HFF-Myc (cell line): ENCODE results near the gene AMPH.

Source experiments
- DNase-seq: peaks from one replicate; pipeline ENCODE4 v3.0.0-alpha.2; 2011; ENCODE audit warnings: low read depth; ENCODE audit errors: extremely low read depth
- H3K4me3 ChIP-seq: replicated peaks from 2 replicates; pipeline ENCODE4 v1.5.1; 2011; ENCODE audit warnings: low read depth, mild to moderate bottlenecking, control low read depth, low read length
- TF ChIP-seq, protein P1 (sequence below): IDR thresholded peaks from 2 replicates; pipeline ENCODE4 v1.5.1; 2012; ENCODE audit warnings: mild to moderate bottlenecking, low read depth, low read length, control low read depth; ENCODE audit errors: missing control alignments

AMPH gene

DNA sequence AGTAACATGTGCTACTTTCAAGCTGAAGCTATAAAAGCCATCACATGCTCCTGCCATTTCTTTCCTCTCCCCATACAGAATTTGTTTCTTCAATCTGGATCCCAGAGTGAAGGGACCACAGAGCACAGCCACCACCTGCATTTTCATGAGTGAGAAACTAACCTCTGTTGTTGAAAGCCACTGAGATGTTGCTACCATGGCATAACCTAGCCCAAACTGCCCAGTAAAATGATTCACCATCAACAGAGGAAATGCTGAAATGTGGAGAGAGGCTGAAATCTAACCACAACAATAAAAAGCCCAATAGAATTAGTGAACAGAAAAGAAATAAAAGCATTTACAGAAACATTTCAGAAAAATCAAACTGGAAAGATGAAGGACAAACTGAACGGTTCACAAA is 125.2 kb downstream of the AMPH start:
- TF ChIP-seq, protein P1, sequence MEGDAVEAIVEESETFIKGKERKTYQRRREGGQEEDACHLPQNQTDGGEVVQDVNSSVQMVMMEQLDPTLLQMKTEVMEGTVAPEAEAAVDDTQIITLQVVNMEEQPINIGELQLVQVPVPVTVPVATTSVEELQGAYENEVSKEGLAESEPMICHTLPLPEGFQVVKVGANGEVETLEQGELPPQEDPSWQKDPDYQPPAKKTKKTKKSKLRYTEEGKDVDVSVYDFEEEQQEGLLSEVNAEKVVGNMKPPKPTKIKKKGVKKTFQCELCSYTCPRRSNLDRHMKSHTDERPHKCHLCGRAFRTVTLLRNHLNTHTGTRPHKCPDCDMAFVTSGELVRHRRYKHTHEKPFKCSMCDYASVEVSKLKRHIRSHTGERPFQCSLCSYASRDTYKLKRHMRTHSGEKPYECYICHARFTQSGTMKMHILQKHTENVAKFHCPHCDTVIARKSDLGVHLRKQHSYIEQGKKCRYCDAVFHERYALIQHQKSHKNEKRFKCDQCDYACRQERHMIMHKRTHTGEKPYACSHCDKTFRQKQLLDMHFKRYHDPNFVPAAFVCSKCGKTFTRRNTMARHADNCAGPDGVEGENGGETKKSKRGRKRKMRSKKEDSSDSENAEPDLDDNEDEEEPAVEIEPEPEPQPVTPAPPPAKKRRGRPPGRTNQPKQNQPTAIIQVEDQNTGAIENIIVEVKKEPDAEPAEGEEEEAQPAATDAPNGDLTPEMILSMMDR, result no peak
- H3K4me3 ChIP-seq, result no peak overlapping the region
- no peak for DNase-seq

DNA sequence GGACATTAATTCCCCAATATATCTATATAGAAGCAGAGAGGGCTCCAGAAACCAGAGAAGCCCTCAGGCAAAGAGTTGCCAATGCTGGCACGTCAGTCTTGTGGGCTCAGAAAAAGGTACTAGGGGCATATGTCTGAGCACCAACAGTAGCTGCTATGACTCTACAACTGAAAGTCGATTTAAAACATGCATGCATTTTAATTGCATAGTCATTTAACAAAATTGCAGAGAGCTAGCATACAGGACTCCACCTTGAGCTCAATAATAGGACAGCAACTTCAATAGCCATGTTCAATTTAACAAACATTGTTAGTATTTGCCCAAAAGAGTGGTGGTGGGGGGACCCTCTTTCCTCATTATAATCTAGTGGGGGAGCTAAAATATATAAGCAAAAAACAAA is 126.5 kb downstream of the AMPH start:
- no peak overlapping the region for H3K4me3 ChIP-seq
- TF ChIP-seq, protein P1, result no peak
- no peak for DNase-seq

DNA sequence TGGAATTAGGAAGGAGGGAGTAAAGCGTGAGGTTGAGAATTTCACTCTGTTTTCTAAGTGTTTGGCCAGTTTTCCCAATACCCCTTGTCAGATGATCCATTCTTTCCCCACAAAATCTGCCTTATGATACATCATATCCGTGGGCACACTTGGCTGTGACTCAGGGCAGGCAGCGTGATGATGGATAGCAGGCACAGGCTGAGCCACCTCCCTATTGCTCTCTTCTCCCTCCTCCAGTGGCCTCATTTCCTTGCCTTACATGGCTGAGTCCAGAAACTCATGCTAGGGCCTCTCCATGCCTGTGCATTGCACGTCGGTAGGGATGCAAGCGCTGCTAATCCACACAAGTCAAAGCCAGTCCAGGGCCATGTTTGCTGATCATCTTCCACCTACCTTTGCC is 128.3 kb downstream of the AMPH start:
- TF ChIP-seq, protein P1, result no peak
- no peak for DNase-seq
- H3K4me3 ChIP-seq, result no peak overlapping the region

DNA sequence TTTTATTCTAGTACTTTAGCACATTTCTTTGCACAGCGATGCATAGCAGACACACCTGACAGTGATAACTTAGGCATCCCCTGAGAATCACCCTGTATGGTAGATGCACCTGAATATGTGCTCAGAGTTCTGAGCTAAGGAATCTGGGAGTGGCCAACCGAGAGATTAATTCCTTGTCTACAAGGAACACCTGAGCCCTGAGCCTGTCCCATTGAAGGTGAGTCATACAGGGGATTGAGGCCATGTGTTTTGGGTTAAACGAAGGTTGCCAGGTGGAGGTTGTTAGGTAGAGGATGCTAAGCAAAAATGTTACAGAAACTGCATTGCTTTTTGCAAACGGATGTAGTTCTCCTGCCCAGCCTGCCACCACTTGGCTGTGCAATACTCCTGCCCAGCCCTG is 128.9 kb downstream of the AMPH start:
- DNase-seq, result no peak
- no peak overlapping the region for H3K4me3 ChIP-seq
- TF ChIP-seq, protein P1, result no peak

DNA sequence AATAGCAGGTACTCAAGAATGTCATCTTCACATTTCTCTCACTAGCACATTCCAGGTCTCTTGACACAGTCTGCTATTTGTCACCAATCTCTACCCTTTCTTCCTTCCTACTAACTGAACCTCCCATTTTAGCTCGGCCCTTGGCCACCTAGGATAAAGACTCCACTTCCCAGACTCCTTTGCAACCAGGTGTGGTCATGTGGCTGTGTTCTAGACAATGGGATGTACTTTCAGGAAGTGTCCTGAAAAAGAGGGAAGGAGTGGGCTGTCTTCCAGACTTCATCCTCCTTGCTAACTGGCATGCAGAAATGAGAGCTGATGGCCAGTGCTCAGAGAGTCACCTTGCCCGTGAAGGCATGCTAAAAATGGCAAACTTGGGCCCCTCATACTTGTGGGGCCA is 139.2 kb downstream of the AMPH start:
- TF ChIP-seq, protein P1, result no peak
- H3K4me3 ChIP-seq, result no peak overlapping the region
- DNase-seq, result no peak

DNA sequence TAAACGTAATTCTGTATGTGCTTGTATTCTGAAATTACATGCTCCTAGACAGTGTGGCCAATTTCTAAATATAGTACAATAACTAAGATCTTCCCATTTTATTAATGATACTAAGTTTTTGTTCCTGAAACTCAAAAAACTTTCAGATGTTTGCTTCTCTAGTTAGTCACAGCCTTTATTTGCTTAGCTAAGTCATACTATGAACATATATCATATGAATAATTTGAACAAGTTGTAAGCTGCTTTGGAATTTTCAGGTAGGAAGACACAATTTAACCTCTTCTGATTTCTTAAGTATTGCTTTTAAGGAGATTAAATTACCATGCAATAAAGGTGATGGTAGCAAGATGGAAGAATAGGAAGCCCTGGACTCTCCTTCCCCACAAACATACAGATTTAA is 148.7 kb downstream of the AMPH start:
- TF ChIP-seq, protein P1, result no peak
- DNase-seq, result no peak
- H3K4me3 ChIP-seq, result no peak overlapping the region

DNA sequence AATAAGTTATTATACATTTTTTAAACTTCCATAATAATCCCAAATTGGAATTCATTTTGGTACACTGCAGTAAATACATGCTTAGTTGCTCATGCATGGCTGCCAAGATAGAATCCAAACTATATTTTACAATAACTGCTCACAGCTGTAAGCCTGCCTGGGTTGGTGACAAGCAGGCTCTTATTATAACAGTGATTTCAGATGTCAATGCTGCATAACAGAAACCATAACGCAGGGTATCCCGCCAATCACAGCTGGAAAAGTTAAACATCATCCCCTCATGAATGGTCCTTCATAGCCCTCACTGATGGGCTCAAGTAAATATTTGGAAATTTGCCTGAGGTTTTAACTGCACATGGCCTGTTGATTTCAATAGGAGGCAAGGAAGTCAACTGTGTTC is 149.8 kb downstream of the AMPH start:
- H3K4me3 ChIP-seq, result no peak overlapping the region
- no peak for DNase-seq
- TF ChIP-seq, protein P1, result no peak
